Activated CD4-positive, alpha-beta T cell treated with anti-CD3 and anti-CD28 coated beads, Interleukin-2, Interleukin-4, amounts not matched to agents 100 ng/mL and 50 ng/mL, durations not matched to agents 16 hours and 8 hours (primary cell): Measurements from ENCODE around the gene PIEZO1.

Source experiments
- DNase-seq: peaks from one replicate; pipeline ENCODE4 v3.0.0-alpha.2; 2020; ENCODE audit warnings: low spot score

PIEZO1 gene

DNA sequence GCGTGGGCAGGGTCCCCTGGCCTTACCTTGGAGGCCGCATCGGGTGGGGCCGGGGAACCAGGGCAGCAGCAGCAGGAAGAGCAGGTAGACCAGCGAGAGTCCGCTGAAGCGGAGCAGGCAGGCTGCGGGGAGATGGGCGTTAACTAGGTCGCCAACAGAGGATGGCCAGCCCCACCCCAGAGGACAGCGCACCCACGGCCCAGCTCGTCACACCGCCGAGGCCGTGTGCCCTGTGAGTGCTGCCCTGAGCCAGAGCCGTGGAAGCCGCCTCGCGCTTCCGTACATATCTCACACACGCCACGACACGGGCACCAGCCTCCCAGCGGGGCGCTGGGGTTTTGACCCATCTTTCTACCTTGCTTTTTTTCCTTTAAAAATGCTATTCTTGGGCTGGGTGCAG is 35.7 kb downstream of the PIEZO1 start:
- DNase-seq, result no peak

DNA sequence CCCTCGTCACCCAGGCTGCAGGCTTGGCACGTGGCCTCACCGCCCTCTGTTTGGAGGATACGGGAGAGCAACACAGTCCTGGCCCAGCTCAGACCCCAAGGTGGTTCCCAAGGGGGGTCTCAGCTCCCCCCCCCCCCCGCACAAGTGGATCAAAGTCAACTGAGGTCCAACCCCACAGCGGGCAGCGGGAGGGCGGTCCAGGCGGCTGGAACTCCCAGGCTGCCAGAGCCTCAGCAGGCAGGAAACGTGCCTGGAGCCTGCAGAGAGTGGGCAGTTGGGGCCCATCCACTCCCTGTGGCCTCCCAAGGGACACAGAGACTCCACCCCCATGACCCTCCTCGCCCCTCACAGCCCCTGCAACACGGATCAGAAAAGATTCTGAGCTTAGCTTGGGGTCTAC is 36.7 kb downstream of the PIEZO1 start:
- no peak for DNase-seq

DNA sequence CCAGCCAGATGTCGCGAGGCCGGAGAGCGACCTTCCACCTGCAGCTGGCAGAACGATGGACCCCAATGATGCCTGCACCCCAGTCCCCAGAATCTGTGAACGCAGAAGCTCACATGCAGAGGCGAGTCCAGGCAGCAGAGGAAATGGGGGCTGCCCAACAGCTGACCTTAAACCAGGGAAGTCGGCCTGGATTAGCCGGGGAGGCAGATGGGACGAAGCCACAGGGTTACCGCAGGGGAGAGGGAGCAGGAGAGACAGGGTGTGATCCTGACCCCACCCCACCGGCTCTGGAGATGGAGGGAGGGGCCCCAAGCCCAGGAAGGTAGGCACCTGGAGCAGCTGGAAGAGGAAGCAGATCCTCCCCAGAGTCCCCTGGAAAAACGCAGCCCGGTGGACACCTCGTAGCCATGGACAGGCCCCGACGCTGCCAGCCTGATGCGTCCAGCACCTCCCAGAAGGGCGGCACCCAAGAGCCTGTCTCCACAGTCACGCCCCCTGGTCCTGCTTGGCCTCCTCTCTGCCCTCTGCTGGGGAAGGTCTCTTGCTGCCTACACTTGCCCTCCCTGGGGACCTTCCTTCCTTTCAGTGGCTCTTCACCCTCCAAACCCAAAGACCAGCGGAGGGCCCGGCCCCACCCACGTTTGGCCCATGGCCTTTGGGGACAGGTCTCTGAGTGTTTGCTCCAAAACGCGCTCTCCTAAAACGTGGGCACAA is 37.3 kb downstream of the PIEZO1 start:
- DNase-seq, result peak; percentile 31

DNA sequence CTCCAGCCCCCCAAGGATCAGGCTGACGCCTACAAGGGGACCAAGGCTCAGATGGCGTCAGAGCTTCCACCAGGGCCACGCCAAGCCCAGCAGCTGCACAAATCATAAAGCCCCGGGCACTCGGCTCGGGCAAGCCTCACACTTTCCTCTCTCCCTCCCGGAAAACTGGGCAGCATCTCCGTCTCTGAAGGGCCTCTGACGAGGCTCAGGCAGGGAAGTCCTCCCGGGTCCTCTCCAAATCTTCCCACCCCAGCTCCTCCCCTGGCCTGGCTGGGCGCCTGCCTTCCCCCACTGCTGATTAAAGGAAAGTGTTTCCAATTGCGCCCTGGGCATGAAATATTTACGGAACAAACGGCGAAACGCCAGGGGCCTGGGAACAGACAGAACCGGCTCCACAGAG is 38.5 kb downstream of the PIEZO1 start:
- DNase-seq, result no peak

DNA sequence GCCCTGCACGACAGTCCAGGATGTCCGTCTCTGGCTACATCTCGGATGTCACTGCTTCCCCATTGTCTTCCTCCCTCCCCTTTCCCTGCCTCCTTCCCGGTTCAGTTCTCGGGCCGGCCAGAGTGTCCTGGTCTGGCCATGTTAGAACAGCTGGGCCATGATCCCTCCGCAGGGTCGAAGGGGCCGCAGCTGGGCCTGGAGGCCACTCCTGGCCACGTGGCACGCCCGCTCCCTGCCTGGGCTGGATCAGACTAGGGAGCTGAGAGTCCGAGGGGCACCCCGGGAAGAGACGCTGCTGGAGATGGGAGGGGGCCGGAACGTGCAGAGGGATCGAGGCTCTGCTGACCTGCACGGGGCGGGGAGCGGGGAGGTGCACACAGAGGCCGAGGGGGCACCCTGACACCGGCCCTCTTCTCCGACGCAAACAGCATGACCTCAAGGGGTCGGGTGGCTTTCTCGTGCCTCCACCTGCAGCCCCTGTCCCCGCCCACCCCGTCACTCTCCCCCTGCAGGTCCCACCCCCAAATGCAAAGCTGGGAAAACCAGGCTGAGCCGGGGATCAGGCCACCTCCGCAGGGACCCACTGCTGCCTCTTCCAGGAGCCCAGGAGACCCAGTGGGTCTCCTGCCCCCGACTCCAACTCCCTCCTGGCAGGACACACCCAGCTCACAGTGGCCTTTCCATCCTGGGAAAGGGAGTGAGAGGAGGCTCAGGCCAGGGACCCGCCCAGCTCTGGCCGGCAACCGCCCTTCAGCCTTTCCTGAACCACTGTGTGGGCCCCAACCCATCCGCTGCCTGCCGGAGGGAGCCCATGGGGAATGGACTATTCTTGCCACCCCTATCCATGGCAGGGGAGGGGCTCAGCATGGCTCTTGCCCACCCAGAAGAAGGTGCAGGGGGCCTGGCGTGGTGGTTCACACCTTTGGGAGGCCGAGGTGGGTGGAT is 40.2 kb downstream of the PIEZO1 start:
- DNase-seq, result no peak

DNA sequence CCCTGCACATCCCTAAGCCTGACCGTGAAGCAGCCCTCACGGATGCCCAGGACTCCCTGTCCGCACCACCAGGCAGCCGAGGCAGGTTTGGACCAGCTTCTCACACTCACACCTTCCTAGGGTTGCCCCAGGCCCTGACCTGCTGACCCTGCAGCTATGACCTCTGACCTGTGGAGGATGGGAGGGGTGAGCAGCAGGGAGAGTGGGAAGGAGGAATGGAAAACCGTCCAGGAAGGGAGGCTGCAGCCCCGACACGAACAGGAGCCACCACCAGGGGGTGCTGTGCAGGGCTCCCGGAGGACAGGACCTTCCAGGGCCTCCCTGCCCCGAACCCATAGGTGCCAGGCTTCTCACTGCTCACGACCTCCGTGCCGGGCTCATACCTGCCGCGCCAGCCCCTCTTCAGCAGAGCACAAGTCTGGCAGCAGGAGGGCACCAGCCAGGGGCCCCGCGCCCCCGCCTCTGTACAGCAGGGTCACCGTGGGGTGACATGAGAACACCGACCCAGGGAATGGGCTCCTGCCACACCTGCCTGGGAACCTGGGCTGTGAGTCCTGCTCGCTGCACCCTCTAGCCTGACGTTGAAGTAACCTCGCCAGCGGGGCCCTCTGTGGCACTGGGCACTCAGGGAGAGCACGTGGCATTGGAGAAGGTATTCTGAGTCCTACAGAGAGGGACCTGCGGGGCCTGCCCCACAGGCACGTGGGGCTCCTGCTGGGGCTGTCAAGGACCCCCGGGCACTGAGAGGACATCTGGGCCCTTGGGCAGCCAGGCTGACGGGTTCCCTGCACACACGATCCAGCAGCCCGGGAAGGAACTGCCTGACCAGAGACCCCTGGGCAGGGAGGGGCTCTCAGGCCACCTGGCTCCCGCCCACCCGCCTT is 41.1 kb downstream of the PIEZO1 start:
- DNase-seq, result peak; percentile 60

DNA sequence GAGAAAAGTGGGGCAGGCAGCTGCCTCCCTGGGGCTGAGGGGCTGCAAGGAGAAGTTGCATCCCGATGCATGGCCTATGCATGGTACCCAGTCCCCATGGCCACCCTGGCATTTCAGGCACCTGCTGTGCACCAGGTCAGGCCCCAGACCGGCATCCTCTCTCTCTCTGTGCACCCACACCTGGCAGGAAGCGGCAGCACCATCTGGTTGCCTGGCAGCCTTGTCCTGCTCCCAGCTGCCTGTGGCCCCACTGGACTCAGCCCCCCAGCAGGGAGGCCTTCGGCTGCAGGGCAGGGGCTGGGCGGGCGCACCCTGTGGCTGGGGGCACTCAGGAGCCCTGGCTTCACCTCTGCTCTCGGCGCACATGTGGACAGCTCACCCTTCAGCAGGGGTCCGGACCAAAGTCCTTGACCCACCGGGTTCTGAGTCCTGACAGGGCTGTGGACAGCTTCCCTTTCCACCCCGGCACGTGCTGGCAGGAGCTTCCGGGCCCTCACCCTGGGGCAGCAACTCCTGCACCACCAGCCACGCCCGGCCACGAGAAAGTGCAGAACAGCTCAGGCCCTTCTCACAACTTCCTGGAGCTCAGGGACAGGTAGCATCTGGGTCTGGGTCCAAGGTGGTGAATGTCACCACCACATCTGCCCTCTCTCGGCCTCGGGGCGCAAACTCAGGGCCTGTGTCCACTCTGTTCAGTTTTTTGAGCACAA is 42.0 kb downstream of the PIEZO1 start:
- DNase-seq, result no peak

DNA sequence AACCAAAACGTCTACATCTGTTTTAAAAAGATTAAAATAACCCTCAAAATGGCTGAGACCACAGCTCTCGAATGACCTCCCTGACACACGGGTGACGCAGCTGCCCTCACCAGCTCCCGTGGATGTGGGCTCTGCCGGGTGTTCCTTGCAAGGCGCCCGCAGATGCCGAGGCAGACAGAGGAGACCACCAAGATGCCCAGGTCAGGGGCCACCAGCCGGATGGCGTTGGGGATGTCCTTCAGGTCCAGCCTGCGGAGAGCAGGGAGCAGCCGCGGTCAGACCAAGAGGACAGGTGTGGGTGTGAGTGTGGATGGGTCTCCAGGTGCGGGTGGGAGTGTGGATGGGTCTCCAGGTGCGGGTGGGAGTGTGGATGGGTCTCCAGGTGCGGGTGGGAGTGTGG is 43.7 kb downstream of the PIEZO1 start:
- no peak for DNase-seq

DNA sequence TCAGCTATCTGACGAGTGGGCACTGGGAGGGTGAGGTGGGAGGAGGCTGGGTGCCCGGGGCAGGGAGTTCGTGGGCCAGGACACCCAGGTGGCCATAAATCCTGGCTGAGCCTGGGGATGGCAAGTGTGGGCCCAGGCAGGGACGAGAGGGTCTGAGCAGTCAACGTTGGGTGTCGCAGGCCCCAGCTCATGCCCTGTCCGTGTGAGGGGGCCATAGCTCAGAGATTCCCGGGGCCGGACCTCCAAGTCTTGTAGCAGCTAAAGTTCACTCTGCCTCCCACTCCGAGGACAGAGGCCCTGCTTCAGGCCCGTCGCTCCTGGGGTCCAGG is 44.3 kb downstream of the PIEZO1 start:
- no peak for DNase-seq

DNA sequence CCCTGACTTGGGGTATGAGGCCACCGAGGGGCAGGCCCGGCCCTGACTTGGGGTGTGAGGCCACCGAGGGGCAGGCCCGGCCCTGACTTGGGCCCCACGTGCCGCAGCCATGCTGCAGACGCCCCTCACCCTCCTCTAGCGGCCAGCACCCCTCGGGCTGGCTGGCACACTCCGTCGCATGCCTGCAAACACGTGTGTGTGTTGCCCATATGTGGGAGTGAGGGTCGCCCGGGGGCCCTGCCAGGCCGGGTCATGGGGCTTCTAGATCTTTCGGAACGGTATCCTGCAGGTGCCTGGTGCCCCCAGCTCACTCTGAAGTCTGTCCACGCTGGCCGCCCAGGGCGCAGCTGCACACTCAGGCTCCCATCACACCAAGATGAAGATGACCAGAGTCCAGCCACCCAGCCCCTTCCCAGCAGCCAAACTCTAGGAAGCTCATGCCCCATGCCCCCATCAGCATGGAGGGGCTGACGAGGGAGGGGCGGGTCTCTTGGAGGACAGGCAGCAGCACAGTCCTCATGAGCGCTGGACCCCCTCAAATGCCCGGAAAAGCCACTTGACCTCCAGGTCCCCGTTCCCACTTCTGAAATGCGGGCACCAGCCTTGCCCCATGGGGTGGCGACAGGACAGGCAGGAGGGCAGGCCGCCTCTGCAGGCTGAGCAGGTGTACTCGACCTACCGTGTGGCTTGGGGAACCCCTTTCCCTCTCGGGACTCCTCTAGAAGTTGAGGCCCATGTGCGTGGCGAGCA is 44.9 kb downstream of the PIEZO1 start:
- DNase-seq, result no peak

DNA sequence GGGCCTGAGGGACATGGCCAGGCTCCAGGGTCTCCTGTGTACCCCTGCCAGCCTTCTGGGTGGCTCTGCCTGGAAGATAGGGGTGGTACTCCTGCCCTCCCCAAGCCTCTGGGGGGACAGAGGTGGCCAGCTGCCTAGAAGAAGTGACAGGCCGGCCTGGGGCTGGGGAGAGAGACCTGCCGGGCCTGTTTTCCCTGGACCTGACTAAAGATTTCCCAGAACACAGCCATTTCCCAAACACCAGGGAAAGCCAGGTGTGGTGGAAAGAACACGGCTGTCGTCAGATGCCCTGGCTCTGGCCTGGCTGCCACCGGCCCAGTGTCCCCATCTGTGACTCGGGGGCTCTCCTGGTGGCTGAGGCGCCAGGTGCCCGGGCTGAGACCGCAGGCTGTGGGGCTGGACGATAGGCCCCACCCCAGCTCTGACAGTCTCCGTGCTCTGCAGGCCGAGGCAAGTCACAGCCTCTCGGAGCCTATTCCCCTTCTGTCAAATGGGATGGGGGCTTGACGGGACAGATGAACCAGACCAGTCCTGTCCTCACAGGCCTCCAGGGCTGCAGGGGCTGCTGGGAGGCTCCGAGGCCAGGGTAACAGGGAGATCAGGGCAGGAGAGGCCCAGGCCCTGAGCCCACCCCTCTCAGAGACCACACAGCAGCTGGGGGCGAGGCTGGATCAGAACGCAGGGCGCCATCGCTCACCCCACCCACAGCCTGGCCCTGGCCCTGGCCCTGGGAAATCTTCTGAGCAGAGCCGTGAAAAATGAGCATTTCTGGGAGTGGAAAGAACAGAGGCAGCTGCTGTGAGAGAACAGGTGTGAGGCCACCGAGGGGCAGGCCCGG is 45.7 kb downstream of the PIEZO1 start:
- DNase-seq, result no peak

DNA sequence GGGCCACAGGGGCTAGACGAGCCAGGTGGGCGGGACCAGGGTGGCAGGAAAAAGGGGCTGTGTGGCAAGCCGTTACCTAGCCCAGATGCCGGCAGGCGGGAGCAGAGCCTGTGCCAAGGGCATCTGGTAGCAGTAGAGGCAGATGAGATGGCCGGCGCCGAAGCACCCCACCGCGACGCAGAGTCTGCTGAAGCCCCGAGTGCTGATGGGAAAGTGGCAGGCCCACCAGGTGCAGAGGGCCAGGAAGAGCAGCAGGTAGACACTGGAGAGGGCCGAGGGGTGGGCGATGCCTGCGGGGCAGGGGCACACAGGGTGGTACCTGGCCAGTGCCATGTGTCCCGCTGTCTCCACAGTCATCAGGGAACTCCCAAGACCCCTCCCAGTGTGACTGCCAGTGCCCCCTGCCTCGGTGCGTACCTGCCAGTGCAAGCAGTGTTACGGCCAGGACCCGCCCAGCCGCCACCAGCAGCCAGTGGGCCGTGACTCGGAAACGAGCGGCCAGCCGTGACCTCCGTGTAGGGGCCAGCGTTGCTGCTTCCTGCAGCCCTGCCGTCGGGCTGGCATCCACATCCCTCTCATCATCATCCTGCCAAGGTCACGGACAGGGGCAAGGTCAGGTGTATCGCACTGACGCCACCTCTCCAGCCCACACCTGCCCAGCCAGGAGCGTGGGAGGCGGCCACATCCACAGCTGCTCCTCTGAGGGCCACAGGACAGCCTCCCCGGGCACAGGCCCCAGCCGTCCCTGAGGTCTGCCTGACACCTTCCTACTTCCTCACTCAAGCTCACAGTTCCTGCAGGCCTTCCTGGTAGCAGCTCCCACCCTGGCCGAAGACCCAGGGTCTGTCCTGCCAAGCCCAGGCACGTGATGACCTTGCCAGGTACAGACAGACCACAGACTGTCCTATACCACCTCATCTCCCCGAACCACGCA is 46.6 kb downstream of the PIEZO1 start:
- no peak for DNase-seq

DNA sequence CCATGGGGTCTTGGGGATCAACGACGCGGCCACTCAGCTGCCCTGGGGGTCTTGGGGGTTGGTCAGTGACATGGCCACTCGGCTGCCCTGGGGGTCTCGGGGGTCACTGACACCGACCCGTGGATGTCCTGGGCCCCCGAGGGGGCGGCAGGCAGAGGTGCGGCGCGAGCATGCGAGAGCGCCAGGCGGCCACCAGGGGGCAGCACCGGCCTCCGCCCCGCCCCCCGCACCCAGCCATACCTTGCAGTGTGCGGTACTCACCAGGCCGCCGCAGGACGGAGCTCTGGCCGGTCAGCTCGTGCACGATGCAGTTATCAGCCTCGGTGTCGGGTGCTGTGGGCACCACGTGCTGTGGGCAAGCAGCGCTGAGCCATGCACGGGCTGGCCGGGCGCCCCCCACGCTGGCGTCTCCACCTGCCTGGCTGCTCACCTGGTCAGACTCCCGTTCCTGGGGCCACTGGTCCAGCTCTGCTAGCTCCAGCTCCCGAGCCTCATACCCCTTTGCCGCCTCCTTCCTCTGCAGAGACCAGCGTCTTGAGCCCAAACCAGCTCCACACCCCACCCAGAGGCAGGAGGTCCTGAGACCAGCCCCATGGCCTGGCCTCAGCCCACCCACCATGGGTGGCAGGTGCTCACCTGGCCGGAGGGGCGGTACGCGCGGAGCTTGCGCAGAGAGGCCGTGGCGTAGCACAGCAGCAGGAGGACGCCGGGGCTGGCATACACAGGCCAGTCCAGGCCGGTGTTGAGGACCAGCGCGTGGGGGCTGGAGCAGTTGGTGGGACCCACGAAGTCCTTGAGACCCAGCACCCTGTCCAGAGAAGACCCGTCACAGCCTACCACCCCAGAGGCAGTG is 47.5 kb downstream of the PIEZO1 start:
- DNase-seq, result peak; percentile 72

DNA sequence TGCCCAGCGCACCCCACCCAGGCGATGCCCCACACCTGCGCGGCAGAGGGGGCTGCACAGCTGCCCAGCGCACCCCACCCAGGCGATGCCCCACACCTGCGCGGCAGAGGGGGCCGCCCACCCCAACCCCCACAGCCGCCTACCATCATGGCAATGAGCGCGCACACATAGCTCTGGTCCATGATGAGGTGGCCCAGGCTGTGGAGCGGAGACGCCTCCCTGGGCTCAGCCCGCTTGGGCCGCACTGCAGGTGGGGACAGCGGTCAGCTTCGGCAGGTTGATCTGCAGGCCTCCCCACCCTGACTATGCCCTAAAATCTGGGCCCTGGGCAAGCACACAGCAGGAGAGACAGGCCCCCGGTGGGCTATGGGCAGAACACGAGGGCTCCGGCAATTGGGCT is 48.5 kb downstream of the PIEZO1 start:
- no peak for DNase-seq

DNA sequence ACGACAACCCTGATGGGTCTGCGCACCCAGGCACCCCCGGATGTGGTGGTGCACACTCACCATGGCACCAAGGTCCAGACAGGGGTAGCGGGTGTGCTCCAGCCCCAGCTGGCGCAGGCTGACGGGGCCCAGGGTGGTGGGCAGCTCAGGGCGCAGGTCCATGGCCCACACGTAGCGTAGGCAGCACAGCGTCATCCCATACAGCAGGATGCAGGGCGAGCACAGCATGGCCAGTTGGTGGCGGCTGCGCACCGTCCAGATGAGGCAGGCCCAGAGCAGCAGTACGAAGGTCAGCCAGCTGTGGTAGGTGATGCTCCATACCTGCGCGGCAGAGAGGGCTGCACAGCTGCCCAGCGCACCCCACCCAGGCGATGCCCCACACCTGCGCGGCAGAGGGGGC is 48.9 kb downstream of the PIEZO1 start:
- DNase-seq, result no peak

DNA sequence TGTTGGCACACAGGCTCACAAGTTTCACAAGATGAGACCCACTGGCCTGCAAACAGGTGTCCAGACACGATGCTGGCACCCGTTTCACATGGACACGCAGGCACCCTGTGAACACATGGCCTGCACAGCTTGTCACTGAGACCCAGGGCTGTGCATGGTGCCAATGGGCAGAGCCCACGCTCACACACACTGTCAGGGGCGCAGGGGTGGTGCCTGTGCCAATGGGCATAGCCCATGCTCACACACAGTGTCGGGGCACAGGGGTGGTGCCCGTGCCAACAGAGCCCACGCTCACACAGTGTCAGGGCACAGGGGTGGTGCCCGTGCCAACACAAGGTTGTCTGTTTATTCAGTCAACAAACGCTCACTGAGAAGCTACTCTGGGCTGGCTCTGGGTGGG is 49.4 kb downstream of the PIEZO1 start:
- no peak for DNase-seq

DNA sequence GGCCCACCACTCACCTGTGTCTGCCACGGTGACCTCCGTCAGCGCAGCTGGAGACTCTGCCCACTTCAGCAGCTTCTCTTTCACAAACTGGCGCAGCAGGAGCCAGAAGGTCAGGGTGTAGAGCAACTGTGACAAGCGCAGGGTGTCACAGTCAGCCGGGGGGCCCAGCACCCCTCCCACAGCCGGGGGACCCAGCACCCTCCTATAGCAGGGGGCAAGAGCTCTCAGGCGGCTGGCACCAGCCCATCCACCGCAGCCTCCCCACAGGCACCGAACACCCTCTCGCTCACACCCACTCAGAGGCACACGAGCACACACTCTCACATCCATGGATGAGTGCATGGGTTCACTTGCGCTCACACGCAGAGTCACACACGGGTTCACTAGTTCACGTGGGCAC is 49.9 kb downstream of the PIEZO1 start:
- DNase-seq, result no peak

DNA sequence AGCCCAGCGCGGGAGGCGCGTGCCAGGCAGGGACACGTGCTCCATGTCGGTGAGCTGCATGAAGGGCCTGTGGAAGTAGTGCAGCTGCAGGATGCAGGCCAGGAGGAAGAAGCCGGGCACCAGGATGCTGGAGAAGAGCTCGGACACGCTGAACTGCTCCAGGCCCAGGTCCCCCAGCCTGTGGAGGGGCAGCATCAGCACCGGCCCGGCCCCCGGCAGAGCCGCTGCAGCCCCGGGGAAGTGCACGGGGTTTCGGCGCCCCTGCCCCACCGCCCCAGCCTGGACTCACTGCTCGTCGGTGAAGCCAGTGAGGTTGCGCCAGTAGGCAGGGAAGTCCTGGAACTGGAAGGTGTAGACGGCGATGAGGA is 50.7 kb downstream of the PIEZO1 start:
- DNase-seq, result no peak
